NCI-H1105 treated with DMSO at 0.1 percent for 48 hours (cell line): ENCODE data around the gene CDK11A.
A peak's percentile ranks its signal among the peaks of the same experiment; 100 is the strongest.
"Not testable (repeated sequence)": the region's sequence is repeated elsewhere in the genome, so short reads cannot be mapped to it uniquely, and the experiment has no call there.

ENCODE experiments used
- DNase-seq: peaks from one replicate; lab custom pipeline; 2025; lab: John Stamatoyannopoulos, UW

The CDK11A gene

DNA sequence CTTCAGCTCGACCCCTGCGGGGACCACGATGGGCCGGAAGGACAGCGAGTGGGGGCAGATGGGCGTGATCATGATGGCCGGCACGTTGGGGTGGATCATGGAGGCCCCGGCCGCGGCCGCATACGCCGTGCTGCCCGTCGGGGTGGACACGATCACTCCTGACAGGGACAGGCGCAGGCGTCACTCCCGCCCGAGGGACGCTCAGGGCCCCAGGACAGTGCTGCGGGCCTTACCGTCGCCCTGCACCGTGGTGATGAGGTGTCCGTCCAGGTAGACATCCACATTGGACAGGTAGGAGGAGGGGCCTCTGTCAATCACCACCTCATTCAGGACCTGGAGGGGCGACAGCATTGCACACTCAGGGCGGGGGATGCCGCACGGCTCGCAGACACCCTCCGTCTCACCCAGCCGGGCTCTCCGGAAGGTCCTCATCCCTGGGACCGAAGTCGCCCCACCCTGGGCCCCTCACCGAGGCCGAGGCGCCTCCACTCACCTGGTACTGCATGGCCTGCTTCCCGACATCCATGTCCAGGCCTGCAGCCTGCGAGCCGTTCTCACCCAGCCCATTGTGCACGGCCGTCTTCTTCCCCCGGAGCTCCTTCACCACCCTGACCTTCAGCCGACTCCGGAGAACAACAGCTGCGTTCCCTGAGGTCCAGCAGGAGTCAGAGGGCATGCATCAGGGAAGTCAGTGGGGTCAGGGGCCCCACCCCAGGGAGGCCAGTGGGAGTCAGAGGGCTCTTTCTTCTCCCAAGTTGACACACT lies 30.1 kb upstream of the CDK11A start:
- no peak for DNase-seq

DNA sequence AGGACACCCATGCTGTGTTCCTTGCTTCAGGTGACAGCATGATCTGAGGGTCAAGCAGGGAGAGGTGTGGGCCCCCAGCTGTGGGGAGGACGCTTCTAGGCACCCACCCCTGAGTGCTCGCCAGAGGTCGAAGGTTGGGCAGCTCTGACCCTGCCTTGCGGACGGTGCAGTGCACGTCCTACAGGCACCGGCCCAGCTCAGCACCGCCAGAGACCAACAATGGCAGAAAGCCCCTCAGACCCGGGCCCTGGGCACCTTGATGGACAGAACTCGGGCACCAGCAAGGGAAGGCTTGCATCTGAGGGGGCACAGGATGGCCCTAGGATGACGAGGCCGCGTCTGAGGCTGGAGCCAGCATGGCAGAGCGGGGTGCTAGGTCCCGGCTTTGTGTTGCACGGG lies 29.4 kb upstream of the CDK11A start:
- DNase-seq, result no peak

DNA sequence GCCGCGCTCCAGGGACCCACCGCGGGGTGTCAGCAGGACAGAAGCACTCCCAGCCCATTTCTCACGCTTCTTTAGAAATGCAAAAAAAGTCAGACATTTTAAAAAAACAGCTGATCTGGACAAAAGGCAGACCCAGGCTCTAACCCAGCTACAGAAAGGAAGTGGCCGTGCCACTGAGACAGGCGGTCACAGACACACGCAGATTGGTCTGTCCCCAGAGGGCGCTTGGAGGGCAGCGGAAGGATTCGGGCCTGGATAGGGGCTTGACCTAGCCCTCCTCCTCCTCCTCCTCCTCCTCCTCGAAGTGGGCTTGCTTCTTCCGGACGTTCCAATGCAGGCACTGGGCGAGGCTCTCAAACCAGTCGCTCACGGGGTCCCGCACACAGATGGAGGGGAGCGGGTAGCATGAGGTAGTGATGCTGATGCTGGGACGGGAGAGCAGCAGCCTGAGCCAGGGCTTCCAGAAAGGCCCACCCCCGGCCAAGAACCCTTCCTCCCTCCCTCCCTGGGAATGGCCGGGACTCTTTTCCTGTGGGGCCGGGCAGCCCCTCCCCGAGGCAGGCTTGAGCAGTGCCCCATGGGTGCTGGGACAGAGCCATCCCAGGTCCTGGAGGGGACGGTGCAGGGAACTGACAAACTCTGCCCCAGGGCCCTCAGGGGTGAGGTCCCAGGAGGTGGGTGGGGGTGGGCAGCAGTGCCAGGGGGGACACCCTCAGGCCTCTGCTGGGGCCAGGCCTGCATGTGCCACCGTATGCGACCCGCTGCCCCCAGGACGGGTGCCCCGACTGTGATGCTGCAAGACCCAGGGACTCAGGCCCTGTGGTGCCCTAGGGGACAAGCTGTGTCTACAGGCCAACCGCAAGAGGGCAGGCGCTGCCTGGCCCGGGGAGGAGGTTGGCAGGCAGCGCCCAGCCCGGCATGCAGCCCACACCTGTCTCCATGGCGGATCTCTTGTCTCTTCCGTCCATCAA lies 28.8 kb upstream of the CDK11A start:
- no peak for DNase-seq

DNA sequence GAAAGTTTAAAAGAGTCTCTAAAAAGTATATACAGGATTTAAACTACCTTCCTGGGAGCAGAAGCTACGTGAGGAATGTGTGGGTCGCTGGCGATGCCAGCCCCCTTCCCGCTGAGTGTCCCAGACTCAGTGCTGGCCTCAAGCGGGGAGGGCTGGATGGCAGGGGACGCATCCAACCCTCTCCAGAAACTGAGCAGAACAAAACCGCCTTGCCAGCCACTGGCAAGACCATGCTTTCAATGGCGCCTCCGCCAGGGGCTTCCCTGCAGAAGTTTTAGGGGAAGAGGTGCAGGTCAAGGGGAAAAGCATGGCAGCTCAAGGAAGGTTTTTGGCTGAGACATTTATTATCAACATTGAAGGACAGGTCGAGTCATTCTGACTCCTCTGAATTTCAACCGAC lies 28.0 kb upstream of the CDK11A start:
- no peak for DNase-seq

DNA sequence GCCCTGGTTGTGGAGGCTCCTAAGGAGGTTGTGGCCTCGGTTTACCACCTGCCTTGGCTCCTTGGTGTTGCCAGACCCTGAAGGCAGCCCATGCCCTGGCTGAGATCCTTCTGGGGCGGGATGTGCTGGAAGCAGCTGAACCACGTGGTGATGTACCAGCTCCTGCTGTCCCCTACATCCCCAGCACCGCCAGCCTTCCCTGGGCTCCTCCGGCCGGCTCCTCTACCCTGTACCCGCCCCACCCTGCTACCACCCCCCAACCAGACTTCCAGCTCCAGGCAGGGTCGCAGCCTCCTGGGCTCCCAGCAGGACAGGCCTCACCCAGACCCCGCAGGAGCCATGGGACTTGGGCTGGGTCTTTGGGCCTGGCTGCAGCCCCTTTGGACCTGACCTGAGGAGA lies 25.8 kb upstream of the CDK11A start:
- DNase-seq, result not testable (repeated sequence)

GRCh38 chr1:1748686-1749321 lies 24.6 kb upstream of the CDK11A start:
- DNase-seq, result no peak

- DNase-seq, result not testable (repeated sequence)
Measured at GRCh38 chr1:1746566-1746909, 22.4 kb upstream of the CDK11A start.

DNA sequence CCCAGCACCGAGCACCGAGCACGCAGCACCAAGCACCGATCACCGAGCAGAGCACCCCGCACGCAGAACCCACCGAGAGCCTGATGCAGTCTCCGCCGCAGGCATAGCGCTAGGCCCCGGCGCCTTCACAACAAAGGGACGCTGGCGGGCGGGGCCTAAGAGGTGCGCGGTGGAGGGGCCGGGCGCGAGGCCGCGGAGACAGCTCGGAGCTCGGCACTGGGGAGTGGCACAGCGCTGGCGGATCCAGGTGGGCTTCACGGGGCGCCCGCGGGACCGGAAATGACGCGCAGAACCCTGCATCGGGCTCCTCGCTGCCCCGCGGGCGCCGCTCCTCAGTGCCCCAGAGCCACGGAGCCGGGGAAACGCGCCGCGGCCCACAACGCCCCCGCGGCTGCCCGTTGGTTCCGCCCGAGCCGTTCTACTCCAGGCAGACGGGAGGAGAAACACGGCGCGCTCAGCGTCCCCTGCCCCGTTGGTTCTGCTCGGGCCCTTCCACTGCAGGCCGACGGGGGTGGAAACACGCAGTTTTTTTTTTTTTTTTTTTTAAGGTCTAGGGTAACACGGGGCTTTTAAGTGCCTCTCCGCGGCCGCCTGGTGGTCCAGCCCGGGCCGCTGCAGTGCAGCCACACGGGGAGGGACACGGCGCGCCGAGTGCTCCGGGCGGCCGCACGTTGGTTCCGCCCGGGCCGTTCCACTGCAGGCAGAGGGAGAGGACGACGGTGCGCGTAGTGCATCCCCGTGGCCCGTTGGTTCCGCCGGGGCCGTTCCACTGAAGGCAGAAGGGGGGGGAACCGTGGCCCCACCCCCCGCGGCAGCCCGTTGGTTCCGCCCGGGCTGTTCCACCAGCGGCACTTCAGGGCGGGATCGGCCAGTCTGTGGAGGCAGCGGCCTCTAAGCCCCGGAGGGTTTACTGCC lies 21.8 kb upstream of the CDK11A start:
- peak; percentile 13 for DNase-seq

GRCh38 chr1:1742529-1742928 lies 18.4 kb upstream of the CDK11A start:
- DNase-seq, result not testable (repeated sequence)

DNA sequence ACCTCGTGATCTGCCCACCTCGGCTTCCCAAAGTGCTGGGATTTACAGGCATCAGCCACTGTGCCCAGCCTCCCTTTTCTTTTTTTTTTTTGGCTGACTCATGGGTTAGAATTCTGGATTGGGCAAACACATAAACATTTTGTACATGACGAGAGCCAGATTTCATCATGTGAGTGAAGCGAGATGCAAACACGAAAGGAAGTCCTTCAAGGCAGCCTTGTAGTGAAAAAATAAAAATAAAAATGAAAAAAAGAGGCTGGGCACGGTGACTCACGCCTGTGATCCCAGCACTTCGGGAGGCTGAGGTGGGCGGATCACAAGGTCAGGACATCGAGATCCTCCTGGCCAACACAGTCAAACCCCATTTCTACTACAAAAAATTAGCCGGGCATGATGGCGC lies 16.9 kb upstream of the CDK11A start:
- not testable (repeated sequence) for DNase-seq

GRCh38 chr1:1738799-1739337 lies 14.7 kb upstream of the CDK11A start:
- not testable (repeated sequence) for DNase-seq

DNA sequence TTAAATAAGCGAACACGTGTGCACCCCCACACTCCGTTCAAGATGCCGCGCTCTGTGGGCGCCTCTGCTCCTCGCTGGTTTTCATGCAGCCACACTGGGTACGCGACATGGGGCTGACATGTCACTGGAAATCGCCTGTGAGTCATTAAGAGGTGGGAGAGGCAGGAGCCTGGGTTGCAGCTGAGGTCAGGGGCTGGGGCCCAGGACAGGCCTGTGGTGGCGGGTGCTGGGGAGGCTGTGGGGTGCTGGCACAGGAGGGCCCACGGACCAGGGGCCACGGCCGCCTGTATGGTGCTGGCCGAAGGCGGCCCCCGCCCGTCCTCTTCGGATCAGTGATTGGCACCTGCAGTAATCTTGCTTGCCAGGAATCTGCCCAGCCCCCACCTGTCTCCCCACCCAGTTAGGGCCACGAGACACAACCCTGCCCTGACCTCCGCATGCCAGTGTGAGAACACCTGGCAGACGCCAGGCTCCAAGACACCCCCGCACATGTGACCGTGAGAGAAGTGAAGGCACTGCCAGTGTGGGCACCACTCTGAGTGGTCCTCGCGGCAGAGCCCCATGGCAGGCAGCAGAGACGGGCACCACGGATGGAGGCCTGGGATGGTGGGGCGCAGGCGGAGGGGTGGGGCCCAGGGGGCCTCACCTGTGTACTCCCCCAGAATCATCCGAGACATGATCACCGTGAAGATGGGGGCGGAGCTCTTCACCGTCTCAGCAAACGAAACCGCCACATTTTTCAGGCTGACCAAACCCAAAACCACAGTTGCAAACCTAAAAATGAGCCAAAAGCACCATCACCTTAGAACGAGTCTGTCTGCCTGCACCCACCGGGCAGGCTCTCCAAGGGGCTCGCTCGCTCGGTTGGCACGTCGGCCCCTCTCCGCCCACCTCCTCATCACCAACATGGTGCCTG lies 13.8 kb upstream of the CDK11A start:
- DNase-seq, result not testable (repeated sequence)

GRCh38 chr1:1732381-1732780 lies 8.2 kb upstream of the CDK11A start:
- no peak for DNase-seq

DNA sequence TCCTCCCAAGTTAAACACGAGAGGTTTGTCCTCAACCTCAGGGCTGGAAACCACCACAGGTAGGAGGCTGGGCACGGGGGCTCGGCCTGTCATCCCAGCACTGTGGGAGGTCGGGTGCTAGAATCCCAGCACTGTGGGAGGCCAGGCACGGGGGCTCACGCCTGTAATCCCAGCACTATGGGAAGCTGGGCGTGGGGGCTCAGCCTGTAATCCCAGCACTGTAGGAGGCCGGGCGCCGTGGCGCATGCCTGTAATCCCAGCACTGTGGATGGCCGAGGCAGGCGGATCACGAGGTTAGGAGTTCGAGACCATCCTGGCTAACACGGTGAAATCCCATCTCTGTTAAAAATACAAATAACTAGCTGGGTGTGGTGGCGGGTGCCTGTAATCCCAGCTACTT lies 6.7 kb upstream of the CDK11A start:
- DNase-seq, result no peak

DNA sequence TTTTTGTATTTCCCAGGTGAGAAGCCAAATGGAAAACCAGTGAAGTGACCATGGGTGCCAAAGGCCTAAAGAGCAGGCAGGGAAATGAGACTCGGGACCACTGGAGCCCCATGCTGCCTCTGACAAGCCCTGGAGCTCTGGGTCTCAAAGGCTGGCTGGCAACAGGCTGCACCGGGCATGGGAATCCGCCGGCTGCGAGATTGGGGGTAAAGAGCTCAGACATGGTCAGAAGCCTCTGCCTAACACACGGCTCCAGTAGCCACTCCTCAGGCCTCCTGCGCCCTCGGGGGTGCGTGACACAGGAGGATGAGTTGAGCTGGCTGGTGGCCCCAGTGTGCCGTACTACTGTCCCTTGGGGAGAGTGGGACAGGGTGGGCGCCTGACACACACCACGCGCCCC lies 6.1 kb upstream of the CDK11A start:
- DNase-seq, result not testable (repeated sequence)

DNA sequence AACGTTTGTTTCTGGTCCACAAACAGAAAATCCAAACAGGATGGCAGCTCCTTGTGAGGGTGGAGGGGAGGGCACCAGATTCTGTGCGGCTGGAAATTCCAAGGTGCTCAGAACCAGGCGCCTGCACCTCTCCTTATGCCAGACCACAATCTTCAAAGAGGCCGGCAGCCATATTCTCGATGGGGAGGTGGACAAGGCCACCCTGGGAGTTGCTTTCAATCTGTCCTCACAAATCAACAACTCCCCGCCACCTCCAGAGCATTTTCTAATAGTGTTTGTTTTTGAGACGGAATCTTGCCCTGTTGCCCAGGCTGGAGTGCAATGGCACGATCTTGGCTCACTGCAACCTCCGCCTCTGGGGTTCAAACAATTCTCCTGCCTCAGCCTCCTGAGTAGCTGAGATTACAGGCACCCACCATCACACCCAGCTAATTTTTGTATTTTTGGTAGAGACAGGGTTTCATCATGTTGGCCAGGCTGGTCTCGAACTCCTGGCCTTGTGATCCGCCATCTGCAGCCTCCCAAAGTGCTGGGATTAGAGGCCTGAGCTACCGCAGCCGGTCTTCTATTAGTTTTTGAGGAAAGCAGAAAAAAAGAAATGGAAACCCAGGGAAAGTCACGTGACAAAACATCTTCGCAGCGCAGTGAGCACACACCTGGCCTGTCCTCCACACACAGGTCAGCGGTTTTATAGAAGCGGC lies 5.1 kb upstream of the CDK11A start:
- DNase-seq, result not testable (repeated sequence)

- not testable (repeated sequence) for DNase-seq
Measured at GRCh38 chr1:1728308-1729005, 4.3 kb upstream of the CDK11A start.

DNA sequence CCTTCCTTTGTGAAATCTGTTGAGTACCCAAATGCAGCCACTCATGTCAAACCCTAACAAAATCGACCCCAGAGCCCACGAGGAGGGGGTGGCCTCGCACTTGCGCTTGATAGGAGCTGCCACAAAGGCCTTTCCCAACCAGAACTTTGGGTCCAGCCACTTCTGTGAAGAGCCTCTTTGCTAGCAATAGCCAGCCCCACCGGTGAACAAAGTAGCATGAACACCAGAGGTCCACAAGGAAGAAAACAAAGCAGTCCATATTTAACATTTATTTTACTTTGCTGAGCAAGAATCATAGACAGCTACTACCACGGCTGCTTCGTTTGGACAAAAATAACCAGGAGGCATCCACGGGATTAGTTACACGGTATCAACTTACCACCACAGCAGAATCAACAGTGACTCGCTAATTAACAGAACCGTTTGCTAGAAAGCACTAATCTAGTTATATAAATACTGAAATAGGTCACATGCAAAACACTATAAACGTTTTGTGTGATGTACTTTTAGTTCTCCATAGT lies 3.0 kb upstream of the CDK11A start:
- not testable (repeated sequence) for DNase-seq

- DNase-seq, result not testable (repeated sequence)
Measured at GRCh38 chr1:1726088-1726487, 1.9 kb upstream of the CDK11A start.
